GM21717 (cell line): ENCODE measurements around the gene AZU1.
"Not testable (repeated sequence)": the region's sequence is repeated elsewhere in the genome, so short reads cannot be mapped to it uniquely, and the experiment has no call there.

Experiments
- ATAC-seq: cut with Tn5 transposase; IDR thresholded peaks from one replicate; pipeline ENCODE4 v1.9.1; 2021; ENCODE audit warnings: mild to moderate bottlenecking, moderate library complexity; ENCODE audit not compliant: unreplicated experiment

The AZU1 gene

GRCh38 chr19:807627-808422 is 19.8 kb upstream of the AZU1 start:
- no peak for ATAC-seq

DNA sequence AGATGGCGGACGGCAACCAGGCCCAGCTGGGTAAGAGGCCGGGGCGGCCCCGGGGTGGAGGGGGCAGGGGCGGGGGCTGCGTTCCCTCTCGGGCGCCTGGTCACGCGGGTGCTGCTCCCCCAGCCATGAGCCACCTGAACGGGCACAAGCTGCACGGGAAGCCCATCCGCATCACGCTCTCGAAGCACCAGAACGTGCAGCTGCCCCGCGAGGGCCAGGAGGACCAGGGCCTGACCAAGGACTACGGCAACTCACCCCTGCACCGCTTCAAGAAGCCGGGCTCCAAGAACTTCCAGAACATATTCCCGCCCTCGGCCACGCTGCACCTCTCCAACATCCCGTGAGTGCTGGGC is 19.2 kb upstream of the AZU1 start:
- no peak for ATAC-seq

GRCh38 chr19:810077-810855 is 17.4 kb upstream of the AZU1 start:
- ATAC-seq: no peak

DNA sequence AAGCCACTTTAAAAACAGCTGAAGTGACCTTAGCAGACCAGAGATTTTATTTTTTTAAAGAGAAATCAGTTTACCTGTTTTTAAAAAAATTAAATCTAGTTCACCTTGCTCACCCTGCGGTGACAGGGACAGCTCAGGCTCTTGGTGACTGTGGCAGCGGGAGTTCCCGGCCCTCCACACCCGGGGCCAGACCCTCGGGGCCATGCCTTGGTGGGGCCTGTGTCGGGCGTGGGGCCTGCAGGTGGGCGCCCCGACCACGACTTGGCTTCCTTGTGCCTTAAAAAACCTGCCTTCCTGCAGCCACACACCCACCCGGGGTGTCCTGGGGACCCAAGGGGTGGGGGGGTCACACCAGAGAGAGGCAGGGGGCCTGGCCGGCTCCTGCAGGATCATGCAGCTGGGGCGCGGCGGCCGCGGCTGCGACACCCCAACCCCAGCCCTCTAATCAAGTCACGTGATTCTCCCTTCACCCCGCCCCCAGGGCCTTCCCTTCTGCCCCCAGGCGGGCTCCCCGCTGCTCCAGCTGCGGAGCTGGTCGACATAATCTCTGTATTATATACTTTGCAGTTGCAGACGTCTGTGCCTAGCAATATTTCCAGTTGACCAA is 16.7 kb upstream of the AZU1 start:
- ATAC-seq: no peak

GRCh38 chr19:811506-812048 is 16.1 kb upstream of the AZU1 start:
- no peak for ATAC-seq

GRCh38 chr19:812049-812746 is 15.4 kb upstream of the AZU1 start:
- no peak for ATAC-seq

GRCh38 chr19:812747-813218 is 14.9 kb upstream of the AZU1 start:
- no peak for ATAC-seq

DNA sequence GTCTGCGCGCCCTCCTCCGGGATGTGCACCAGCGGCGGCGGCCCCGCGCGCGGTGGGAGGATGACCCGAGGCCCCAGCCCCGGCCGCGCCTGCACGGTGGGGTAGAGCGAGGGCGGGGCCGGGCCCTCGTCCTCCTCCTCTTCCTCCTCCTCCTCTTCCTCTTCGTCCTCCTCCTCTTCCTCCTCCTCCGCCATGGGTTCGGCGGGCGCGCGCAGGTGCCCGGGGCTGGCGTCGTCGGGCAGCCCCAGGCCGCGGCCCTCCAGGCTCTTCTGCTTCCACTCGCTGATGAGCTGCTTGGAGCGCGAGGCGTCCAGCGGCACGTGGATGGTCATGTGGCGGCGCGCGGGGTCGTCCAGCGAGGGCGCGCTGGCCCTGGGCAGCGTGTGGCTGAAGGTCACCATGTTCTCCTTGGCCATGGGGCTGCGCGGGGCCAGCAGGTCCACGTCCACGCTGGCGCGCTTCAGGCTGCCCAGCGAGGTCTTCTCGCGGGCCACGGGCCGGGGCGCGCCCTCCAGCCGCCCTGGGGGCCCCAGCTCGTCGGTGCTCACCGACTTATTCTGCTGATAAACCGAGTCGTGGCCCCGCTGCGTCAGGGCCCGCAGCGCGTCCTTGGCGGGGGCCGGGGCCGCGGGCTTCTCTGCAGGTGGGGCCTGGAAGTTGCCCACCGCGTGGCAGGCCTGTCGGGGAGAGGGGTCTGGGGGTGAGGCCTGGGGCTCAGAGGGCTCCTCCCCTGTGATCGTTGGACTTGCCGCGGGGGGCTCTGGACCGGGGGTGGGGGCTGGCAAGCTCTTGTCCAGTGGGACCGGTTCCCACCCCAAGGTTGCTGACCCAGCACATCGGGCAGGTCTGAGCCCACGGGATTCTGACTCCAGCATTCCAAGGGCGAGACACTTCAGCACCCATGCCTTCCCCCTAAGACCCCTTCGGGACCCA is 14.2 kb upstream of the AZU1 start:
- ATAC-seq: no peak

GRCh38 chr19:814152-815078 is 13.2 kb upstream of the AZU1 start:
- no peak for ATAC-seq

DNA sequence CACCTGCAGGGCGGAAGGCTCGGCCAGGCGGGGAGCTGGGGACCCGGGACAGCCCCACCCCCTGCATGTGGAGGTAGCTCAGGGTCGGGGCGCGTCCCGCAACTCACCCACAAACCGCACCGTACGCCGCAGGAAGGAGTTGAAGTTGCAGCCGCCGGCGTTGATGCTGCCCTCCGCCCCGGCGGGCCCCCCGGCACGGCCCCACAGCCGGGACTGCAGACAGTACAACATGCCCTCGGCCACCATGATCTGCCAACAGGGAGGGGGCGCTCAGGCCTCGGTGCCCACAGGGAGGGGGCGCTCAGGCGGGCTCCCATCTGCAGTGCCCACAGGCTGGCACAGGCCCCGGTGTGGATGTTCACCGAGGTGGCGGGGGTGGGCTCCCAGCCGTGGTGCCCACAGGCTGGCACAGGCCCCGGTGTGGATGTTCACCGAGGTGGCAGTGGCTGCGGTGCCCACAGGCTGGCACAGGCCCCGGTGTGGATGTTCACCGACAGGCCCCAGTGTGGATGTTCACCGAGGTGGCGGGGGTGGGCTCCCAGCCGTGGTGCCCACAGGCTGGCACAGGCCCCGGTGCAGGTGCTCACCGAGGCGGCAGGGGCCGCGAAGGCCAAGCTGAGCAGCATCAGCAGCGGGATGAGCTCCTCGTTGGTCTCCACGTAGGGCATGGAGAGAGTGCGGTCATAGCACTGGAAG is 12.4 kb upstream of the AZU1 start:
- ATAC-seq: no peak

GRCh38 chr19:815775-816499 is 11.7 kb upstream of the AZU1 start:
- no peak for ATAC-seq

GRCh38 chr19:816500-816857 is 11.2 kb upstream of the AZU1 start:
- no peak for ATAC-seq

- not testable (repeated sequence) for ATAC-seq
Observed at GRCh38 chr19:820212-820611, 7.4 kb upstream of the AZU1 start.

DNA sequence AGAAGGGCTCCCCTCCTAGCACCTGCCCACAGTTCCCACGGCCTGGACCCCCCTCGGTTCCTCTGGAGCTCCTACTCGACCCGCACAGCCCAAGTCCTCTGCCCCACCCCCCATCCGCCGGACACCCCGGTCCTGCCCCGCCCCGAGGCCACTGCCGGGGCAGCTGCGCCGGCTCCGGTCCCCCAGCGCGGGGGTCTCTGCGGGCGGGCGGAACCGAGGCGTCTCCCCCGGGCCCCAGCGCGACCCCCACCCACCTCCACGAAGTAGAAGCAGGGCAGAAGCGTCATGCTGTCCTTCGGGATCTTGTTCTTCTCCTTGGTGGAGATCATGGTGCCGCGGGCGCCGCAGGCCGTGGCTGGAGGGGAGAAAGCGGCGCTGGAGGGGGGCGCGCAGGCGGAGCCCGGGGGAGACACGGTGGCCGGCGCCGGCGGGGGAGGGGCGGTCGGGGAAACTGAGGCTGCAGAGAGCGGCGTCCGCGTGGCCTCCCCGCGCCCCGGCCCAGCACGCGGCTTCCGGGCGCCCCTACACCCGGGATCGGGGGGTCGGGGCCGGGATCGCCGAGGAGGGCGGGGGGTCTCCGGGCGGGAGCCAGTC is 6.3 kb upstream of the AZU1 start:
- ATAC-seq: no peak

- no peak for ATAC-seq
Observed at GRCh38 chr19:821825-822503, 5.7 kb upstream of the AZU1 start, which contains the start of gene PLPPR3. Gene PLPPR3 (minus strand): TSS chr19:821955. CDS start chr19:821559, 396 bp downstream.

GRCh38 chr19:823565-824121 is 4.0 kb upstream of the AZU1 start:
- ATAC-seq: no peak
